Nephron (organoid): ENCODE data around the gene FHAD1.

ENCODE experiments used
- H3K27ac Mint-ChIP-seq, 3 experiments: 2 replicates each; pipeline ENCODE4 v1.8.0; 2020; ENCODE audit warnings: mixed read lengths in 3 of 3, mild to moderate bottlenecking in 2 of 3, moderate library complexity in 1 of 3
- H3K27me3 Mint-ChIP-seq: 2 replicates; pipeline ENCODE4 v1.8.0; 2021; ENCODE audit warnings: low read depth, mild to moderate bottlenecking, moderate library complexity, mixed read lengths
- H3K36me3 Mint-ChIP-seq: 2 replicates; pipeline ENCODE4 v1.8.0; 2020; ENCODE audit warnings: low read depth, mixed read lengths
- H3K4me1 Mint-ChIP-seq: 2 replicates; pipeline ENCODE4 v1.8.0; 2020; ENCODE audit warnings: mixed read lengths
- H3K4me3 Mint-ChIP-seq, 3 experiments: 2 replicates each; pipeline ENCODE4 v1.8.0; 2020; ENCODE audit warnings: mild to moderate bottlenecking in 3 of 3, mixed read lengths in 3 of 3, moderate library complexity in 2 of 3
- H3K9me3 Mint-ChIP-seq: 2 replicates; pipeline ENCODE4 v1.8.0; 2020; ENCODE audit warnings: mixed read lengths
- CTCF ChIP-seq, 3 experiments: fragments of 200-600 bp; sonication (generic); IDR thresholded peaks; one replicate each; pipeline ENCODE4 v1.5.0; 2021; ENCODE audit warnings: antibody characterized with exemption in 3 of 3; ENCODE audit not compliant: unreplicated experiment in 3 of 3

Gene FHAD1

GRCh38 chr1:15401391-15402055 is 154.5 kb downstream of the FHAD1 start:
- Mint-ChIP-seq H3K27ac (no peak overlapping the region), H3K27me3 (peaks cover 5% of the 10 kb centered on the region), H3K36me3 (peaks cover 4% of the 10 kb centered on the region), H3K4me3 (no peak overlapping the region), H3K9me3 (peaks cover 14% of the 10 kb centered on the region), H3K4me1 (no peaks in the 10 kb centered on the region)
- no peak for TF ChIP-seq CTCF (IDR thresholded peaks at IDR 0.05; ENCODE audit: unreplicated experiment in 3 of 3)

GRCh38 chr1:15402809-15403450 is 155.9 kb downstream of the FHAD1 start:
- peaks cover 10% of the 10 kb centered on the region for H3K4me1 Mint-ChIP-seq
- H3K36me3 Mint-ChIP-seq = peaks cover 4% of the 10 kb centered on the region
- H3K27ac Mint-ChIP-seq = no peak overlapping the region
- peaks cover 14% of the 10 kb centered on the region for H3K9me3 Mint-ChIP-seq
- peaks cover 16% of the 10 kb centered on the region for H3K27me3 Mint-ChIP-seq
- no peak for TF ChIP-seq CTCF (IDR thresholded peaks at IDR 0.05; ENCODE audit: unreplicated experiment in 3 of 3)
- no peak overlapping the region for H3K4me3 Mint-ChIP-seq

- Mint-ChIP-seq H3K4me1 (peaks cover 16% of the 10 kb centered on the region), H3K27ac (no peak overlapping the region), H3K36me3 (no peaks in the 10 kb centered on the region), H3K4me3 (no peak overlapping the region), H3K9me3 (peaks cover 11% of the 10 kb centered on the region), H3K27me3 (peaks cover 16% of the 10 kb centered on the region)
- no peak for TF ChIP-seq CTCF (IDR thresholded peaks at IDR 0.05; ENCODE audit: unreplicated experiment in 3 of 3)
Measured at GRCh38 chr1:15403962-15404580, 157.0 kb downstream of the FHAD1 start.

- Mint-ChIP-seq H3K36me3 (no peaks in the 10 kb centered on the region), H3K4me1 (peaks cover 18% of the 10 kb centered on the region), H3K9me3 (peaks cover 7% of the 10 kb centered on the region), H3K27me3 (peaks cover 16% of the 10 kb centered on the region), H3K4me3 (no peak overlapping the region), H3K27ac (no peak overlapping the region)
- TF ChIP-seq CTCF (IDR thresholded peaks at IDR 0.05; ENCODE audit: unreplicated experiment in 3 of 3) = no peak
Measured at GRCh38 chr1:15405106-15405850, 158.3 kb downstream of the FHAD1 start.

GRCh38 chr1:15406614-15407559 is 159.9 kb downstream of the FHAD1 start:
- no peak for TF ChIP-seq CTCF (IDR thresholded peaks at IDR 0.05; ENCODE audit: unreplicated experiment in 3 of 3)
- no peak overlapping the region for H3K27ac Mint-ChIP-seq
- H3K4me1 Mint-ChIP-seq = peaks cover 24% of the 10 kb centered on the region
- H3K27me3 Mint-ChIP-seq = peaks cover 25% of the 10 kb centered on the region
- peak overlapping the region in 2 of 3 experiments; percentile 8 to 78 for H3K4me3 Mint-ChIP-seq
- H3K36me3 Mint-ChIP-seq = no peaks in the 10 kb centered on the region
- no peaks in the 10 kb centered on the region for H3K9me3 Mint-ChIP-seq
